Activated gamma-delta T cell treated with Interleukin-2 at 50 U/mL for 16 hours (primary cell): ENCODE data around the gene ZNF593.

ENCODE experiments used
- DNase-seq: peaks from one replicate; pipeline ENCODE4 v3.0.0-alpha.2; 2020

ZNF593 gene

GRCh38 chr1:26171084-26172072, 1.7 kb downstream of the ZNF593 start, which contains the start of gene ZNF593OS:
Gene ZNF593OS, minus strand, starts transcription at chr1:26171832. Its CDS starts 171 bp downstream, at chr1:26171661.
- DNase-seq = no peak

- no peak for DNase-seq
Observed at GRCh38 chr1:26175346-26175745, 5.6 kb downstream of the ZNF593 start.

- DNase-seq = no peak
Observed at GRCh38 chr1:26177182-26177684, 7.5 kb downstream of the ZNF593 start, which contains the start of gene CNKSR1. Gene CNKSR1, plus strand, starts transcription at chr1:26177491. Its CDS starts 57 bp downstream, at chr1:26177548.

GRCh38 chr1:26180010-26180506, 10.3 kb downstream of the ZNF593 start:
- DNase-seq = no peak

GRCh38 chr1:26181586-26182382, 12.1 kb downstream of the ZNF593 start:
- no peak for DNase-seq

GRCh38 chr1:26182383-26182696, 12.6 kb downstream of the ZNF593 start:
- no peak for DNase-seq

GRCh38 chr1:26184086-26184485, 14.4 kb downstream of the ZNF593 start:
- DNase-seq = no peak

GRCh38 chr1:26184883-26185282, 15.2 kb downstream of the ZNF593 start:
- no peak for DNase-seq

GRCh38 chr1:26187882-26188281, 18.2 kb downstream of the ZNF593 start:
- DNase-seq = no peak

GRCh38 chr1:26188477-26188876, 18.8 kb downstream of the ZNF593 start:
- DNase-seq = no peak

GRCh38 chr1:26189331-26189730, 19.6 kb downstream of the ZNF593 start:
- DNase-seq = no peak

GRCh38 chr1:26189751-26190275, 20.1 kb downstream of the ZNF593 start:
- DNase-seq = no peak

GRCh38 chr1:26190373-26190987, 20.8 kb downstream of the ZNF593 start, which contains the start of gene CATSPER4:
Gene CATSPER4, plus strand, starts transcription at chr1:26190602. Its CDS starts 26 bp downstream, at chr1:26190628.
- no peak for DNase-seq

- DNase-seq = no peak
Observed at GRCh38 chr1:26191739-26192138, 22.0 kb downstream of the ZNF593 start.

- DNase-seq = no peak
Observed at GRCh38 chr1:26195805-26196204, 26.1 kb downstream of the ZNF593 start.

- no peak for DNase-seq
Observed at GRCh38 chr1:26197301-26197700, 27.6 kb downstream of the ZNF593 start.

GRCh38 chr1:26197813-26198212, 28.1 kb downstream of the ZNF593 start:
- no peak for DNase-seq

GRCh38 chr1:26200413-26200812, 30.7 kb downstream of the ZNF593 start:
- DNase-seq = no peak

GRCh38 chr1:26203642-26204318, 34.1 kb downstream of the ZNF593 start:
- no peak for DNase-seq

GRCh38 chr1:26210147-26210870, 40.6 kb downstream of the ZNF593 start:
- DNase-seq = no peak

GRCh38 chr1:26212726-26213125, 43.0 kb downstream of the ZNF593 start:
- no peak for DNase-seq
